Measurements from ENCODE around the gene NAV1.
"Not testable (repeated sequence)": the region's sequence is repeated elsewhere in the genome, so short reads cannot be mapped to it uniquely, and the experiment has no call there.

NAV1 gene

GRCh38 chr1:201549522-201549921 lies 10.6 kb downstream of the NAV1 start:
- not testable (repeated sequence) for DNase-seq

GRCh38 chr1:201551096-201551495 lies 12.2 kb downstream of the NAV1 start:
- no peak for DNase-seq

- no peak for DNase-seq
Measured at GRCh38 chr1:201551877-201552731, 13.2 kb downstream of the NAV1 start.

- DNase-seq = no peak
Measured at GRCh38 chr1:201552941-201553351, 14.0 kb downstream of the NAV1 start.

GRCh38 chr1:201553496-201554189 lies 14.7 kb downstream of the NAV1 start:
- no peak for DNase-seq

GRCh38 chr1:201554190-201554600 lies 15.3 kb downstream of the NAV1 start:
- no peak for DNase-seq

GRCh38 chr1:201554789-201555592 lies 16.1 kb downstream of the NAV1 start:
- DNase-seq = no peak

GRCh38 chr1:201555593-201555945 lies 16.6 kb downstream of the NAV1 start:
- DNase-seq = no peak

- DNase-seq = no peak
Measured at GRCh38 chr1:201556841-201557571, 18.1 kb downstream of the NAV1 start.

GRCh38 chr1:201557572-201557958 lies 18.6 kb downstream of the NAV1 start:
- no peak for DNase-seq

GRCh38 chr1:201559679-201560162 lies 20.8 kb downstream of the NAV1 start:
- DNase-seq = peak; percentile 85

GRCh38 chr1:201560328-201561194 lies 21.6 kb downstream of the NAV1 start:
- no peak for DNase-seq

- DNase-seq = peak; percentile 28
Measured at GRCh38 chr1:201561195-201561564, 22.3 kb downstream of the NAV1 start.

- DNase-seq = peak; percentile 12
Measured at GRCh38 chr1:201561601-201562000, 22.7 kb downstream of the NAV1 start.

GRCh38 chr1:201562257-201562656 lies 23.3 kb downstream of the NAV1 start:
- DNase-seq = no peak

- no peak for DNase-seq
Measured at GRCh38 chr1:201562659-201563405, 23.9 kb downstream of the NAV1 start.

GRCh38 chr1:201563406-201563780 lies 24.5 kb downstream of the NAV1 start:
- no peak for DNase-seq

- no peak for DNase-seq
Measured at GRCh38 chr1:201563941-201564340, 25.0 kb downstream of the NAV1 start.

- DNase-seq = no peak
Measured at GRCh38 chr1:201565024-201565730, 26.2 kb downstream of the NAV1 start.
